ENCODE data around the gene LYPLAL1. TPM values are rescaled to one million over a fixed set of nuclear protein-coding genes. Genes with fewer than 3 reads are reported as not detected.

LYPLAL1 gene
- total RNA-seq, 1 experiment from 2014 or later = 21.1 TPM

- no peak overlapping the region for H2BK120ac ChIP-seq (ENCODE audit: low read depth, low read length, poor library complexity, severe bottlenecking)
- no peak overlapping the region for H4K8ac ChIP-seq (replicated peaks; ENCODE audit: insufficient read length, low read depth, low read length)
- no peak for TF ChIP-seq CTCF (conservative IDR thresholded peaks at IDR 0.05)
- no peak overlapping the region for H2BK12ac ChIP-seq (ENCODE audit: insufficient read length, low read depth, low read length)
- no peak overlapping the region for H3K4me3 Mint-ChIP-seq
- no peak overlapping the region for H3K27ac ChIP-seq (ENCODE audit: insufficient read length, low read depth, low read length)
- no peaks in the 10 kb centered on the region for H3K79me2 ChIP-seq (ENCODE audit: insufficient read depth, low read length)
- no peak overlapping the region for H4K5ac ChIP-seq (ENCODE audit: insufficient read length, low read depth, low read length)
- H3K4ac ChIP-seq (ENCODE audit: low read depth, low read length) = no peak overlapping the region
- no peak overlapping the region for H2BK15ac ChIP-seq (ENCODE audit: low read depth, low read length)
- H3K27ac Mint-ChIP-seq = no peak overlapping the region
- no peak overlapping the region for H3K23ac ChIP-seq (ENCODE audit: insufficient read length, low read depth, low read length)
- H3K4me1 ChIP-seq (ENCODE audit: insufficient read depth, low read length) = no peaks in the 10 kb centered on the region
- H2AK5ac ChIP-seq (ENCODE audit: insufficient read length, low read length) = no peak overlapping the region
- H3K18ac ChIP-seq (ENCODE audit: insufficient read length, low read depth, low read length) = no peak overlapping the region
- H3K4me2 ChIP-seq (ENCODE audit: insufficient read depth, insufficient read length, low read length) = no peak overlapping the region
- no peak overlapping the region for H2BK5ac ChIP-seq (ENCODE audit: insufficient read length, low read length)
- no peak overlapping the region for H3T11ph ChIP-seq (ENCODE audit: low read length)
- H3K9me3 ChIP-seq (ENCODE audit: control insufficient read depth, low read depth, low read length) = no peaks in the 10 kb centered on the region
- no peaks in the 10 kb centered on the region for H4K20me1 ChIP-seq (ENCODE audit: control insufficient read depth, insufficient read depth, insufficient read length)
- DNase-seq = no peak
- H3K56ac ChIP-seq (ENCODE audit: insufficient read length, low read depth, low read length) = no peak overlapping the region
- no peaks in the 10 kb centered on the region for H3K27me3 ChIP-seq (ENCODE audit: insufficient read depth, low read length)
- no peak overlapping the region for H3K9ac ChIP-seq (ENCODE audit: extremely low read depth, insufficient read length, low read length)
- no peaks in the 10 kb centered on the region for H3K36me3 Mint-ChIP-seq (ENCODE audit: insufficient read depth in 1 of 3, low read depth in 3 of 3)
- no peak overlapping the region for H4K91ac ChIP-seq (ENCODE audit: insufficient read length, low read depth, low read length)
- H3K27me3 Mint-ChIP-seq (ENCODE audit: low read depth) = no peaks in the 10 kb centered on the region
- no peak overlapping the region for H2BK20ac ChIP-seq (ENCODE audit: low read depth, low read length, poor library complexity, severe bottlenecking)
- no peaks in the 10 kb centered on the region for H3K9me3 Mint-ChIP-seq
- no CpG with 5 or more reads among the region's 2 CpGs for WGBS (ENCODE audit: extremely low coverage, insufficient read length, low lambda C conversion rate)
- H2AFZ ChIP-seq (ENCODE audit: low read length) = no peak overlapping the region
- no peaks in the 10 kb centered on the region for H3K79me1 ChIP-seq (ENCODE audit: insufficient read depth, low read depth, low read length, poor library complexity, severe bottlenecking)
- H3K4me1 Mint-ChIP-seq = no peaks in the 10 kb centered on the region
- H3K23me2 ChIP-seq (ENCODE audit: insufficient read length, low read depth, low read length, poor library complexity, severe bottlenecking) = no peaks in the 10 kb centered on the region
- H3K14ac ChIP-seq (ENCODE audit: insufficient read depth, low read length) = no peak overlapping the region
Observed at GRCh38 chr1:219239518-219239917, 65.8 kb downstream of the LYPLAL1 start.
